Nephron progenitor cell (in vitro differentiated cells): Measurements from ENCODE around the gene STIM2.
A peak's percentile ranks its signal among the peaks of the same experiment; 100 is the strongest.
"Not testable (repeated sequence)": the region's sequence is repeated elsewhere in the genome, so short reads cannot be mapped to it uniquely, and the experiment has no call there.

ENCODE experiments used
- DNase-seq: peaks from one replicate; pipeline ENCODE4 v3.0.0; 2021
- H3K27ac Mint-ChIP-seq: 2 replicates; pipeline ENCODE4 v1.8.0; 2021; ENCODE audit warnings: mild to moderate bottlenecking, moderate library complexity, mixed read lengths
- H3K27me3 Mint-ChIP-seq: 2 replicates; pipeline ENCODE4 v1.8.0; 2021; ENCODE audit warnings: mild to moderate bottlenecking, low read depth, mixed read lengths; ENCODE audit not compliant: poor library complexity
- H3K36me3 Mint-ChIP-seq: 2 replicates; pipeline ENCODE4 v1.8.0; 2021; ENCODE audit warnings: low read depth, mixed read lengths
- H3K4me1 Mint-ChIP-seq: 2 replicates; pipeline ENCODE4 v1.8.0; 2021; ENCODE audit warnings: mixed read lengths
- H3K4me3 Mint-ChIP-seq: 2 replicates; pipeline ENCODE4 v1.8.0; 2021; ENCODE audit warnings: mild to moderate bottlenecking, moderate library complexity, mixed read lengths
- H3K9me3 Mint-ChIP-seq: 2 replicates; pipeline ENCODE4 v1.8.0; 2021; ENCODE audit warnings: mild to moderate bottlenecking, moderate library complexity, mixed read lengths
- TF ChIP-seq, protein P1 (sequence below): fragments of 200-600 bp; sonication (generic); IDR thresholded peaks from 2 replicates; pipeline ENCODE4 v1.5.0; 2021; ENCODE audit warnings: antibody characterized with exemption

STIM2 gene

DNA sequence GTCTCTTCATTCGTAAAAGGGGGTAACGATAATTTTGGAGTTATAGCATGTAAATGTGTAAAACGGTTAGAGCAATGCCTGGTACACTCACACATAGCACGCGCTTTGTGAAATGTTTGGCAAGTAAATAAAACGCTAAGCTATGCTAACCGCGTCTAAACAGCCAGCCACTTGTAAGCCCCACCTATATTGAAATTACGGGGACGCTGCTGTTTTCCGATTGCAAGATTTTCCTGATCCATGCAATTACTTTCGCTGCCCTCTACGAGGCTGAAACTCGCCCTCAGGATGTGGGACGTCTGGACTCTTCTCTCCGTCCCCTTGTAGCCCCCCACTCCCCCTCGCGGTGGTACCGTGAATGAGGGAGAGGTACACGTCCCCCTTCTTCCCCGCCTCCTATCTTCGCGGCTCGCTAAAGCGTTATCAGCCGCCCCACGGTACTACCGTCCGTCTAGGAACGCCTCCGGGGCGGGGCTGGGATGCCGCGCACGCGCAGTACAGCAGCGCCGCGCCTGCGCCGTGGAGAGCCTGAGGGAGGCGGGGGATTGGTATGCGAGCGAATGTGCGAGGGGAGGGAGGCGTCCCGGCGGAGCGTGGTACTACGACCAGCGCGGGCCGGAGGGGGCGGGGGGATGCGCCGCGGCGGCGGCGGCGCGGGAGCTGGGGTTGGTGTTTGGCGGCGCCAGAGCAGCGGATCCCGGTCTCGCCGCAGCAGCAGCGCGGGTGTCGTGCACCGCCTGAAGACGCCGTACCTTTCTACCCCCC, at the start of gene STIM2:
Gene STIM2 (plus strand): TSS at position 685 of the 765 bp plus-strand sequence.
- Mint-ChIP-seq H3K36me3 (no peaks in the 10 kb centered on the region), H3K27ac (peak within 1 kb of the TSS; percentile 98), H3K4me1 (peaks cover 65% of the 10 kb centered on the region), H3K4me3 (peak within 1 kb of the TSS; percentile 92), H3K9me3 (no peaks in the 10 kb centered on the region), H3K27me3 (no peaks in the 10 kb centered on the region)
- TF ChIP-seq, protein P1, sequence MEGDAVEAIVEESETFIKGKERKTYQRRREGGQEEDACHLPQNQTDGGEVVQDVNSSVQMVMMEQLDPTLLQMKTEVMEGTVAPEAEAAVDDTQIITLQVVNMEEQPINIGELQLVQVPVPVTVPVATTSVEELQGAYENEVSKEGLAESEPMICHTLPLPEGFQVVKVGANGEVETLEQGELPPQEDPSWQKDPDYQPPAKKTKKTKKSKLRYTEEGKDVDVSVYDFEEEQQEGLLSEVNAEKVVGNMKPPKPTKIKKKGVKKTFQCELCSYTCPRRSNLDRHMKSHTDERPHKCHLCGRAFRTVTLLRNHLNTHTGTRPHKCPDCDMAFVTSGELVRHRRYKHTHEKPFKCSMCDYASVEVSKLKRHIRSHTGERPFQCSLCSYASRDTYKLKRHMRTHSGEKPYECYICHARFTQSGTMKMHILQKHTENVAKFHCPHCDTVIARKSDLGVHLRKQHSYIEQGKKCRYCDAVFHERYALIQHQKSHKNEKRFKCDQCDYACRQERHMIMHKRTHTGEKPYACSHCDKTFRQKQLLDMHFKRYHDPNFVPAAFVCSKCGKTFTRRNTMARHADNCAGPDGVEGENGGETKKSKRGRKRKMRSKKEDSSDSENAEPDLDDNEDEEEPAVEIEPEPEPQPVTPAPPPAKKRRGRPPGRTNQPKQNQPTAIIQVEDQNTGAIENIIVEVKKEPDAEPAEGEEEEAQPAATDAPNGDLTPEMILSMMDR, result peak; percentile 51
- DNase-seq, result peak; percentile 99

DNA sequence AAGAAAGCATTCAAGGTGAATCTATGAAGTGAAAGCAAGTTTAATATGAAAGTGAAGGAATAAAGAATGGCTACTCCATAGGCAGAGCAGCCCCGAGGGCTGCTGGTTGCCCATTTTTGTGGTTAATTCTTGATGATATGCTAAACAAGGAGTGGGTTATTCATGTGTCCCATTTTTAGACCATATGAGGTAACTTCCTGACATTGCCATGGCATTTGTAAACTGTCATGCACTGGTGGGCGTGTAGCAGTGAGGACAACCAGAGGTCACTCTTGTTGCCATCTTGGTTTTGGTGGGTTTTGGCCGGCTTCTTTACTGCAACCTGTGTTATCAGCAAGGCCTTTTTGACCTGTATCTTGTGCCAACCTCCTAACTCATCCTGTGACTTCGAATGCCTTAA, 49.1 kb upstream of the STIM2 start:
- H3K9me3 Mint-ChIP-seq, DNase-seq, H3K4me3 Mint-ChIP-seq, H3K36me3 Mint-ChIP-seq, H3K27ac Mint-ChIP-seq: not testable (repeated sequence)
- Mint-ChIP-seq H3K27me3 (peaks cover 11% of the 10 kb centered on the region), H3K4me1 (peaks cover 19% of the 10 kb centered on the region)

DNA sequence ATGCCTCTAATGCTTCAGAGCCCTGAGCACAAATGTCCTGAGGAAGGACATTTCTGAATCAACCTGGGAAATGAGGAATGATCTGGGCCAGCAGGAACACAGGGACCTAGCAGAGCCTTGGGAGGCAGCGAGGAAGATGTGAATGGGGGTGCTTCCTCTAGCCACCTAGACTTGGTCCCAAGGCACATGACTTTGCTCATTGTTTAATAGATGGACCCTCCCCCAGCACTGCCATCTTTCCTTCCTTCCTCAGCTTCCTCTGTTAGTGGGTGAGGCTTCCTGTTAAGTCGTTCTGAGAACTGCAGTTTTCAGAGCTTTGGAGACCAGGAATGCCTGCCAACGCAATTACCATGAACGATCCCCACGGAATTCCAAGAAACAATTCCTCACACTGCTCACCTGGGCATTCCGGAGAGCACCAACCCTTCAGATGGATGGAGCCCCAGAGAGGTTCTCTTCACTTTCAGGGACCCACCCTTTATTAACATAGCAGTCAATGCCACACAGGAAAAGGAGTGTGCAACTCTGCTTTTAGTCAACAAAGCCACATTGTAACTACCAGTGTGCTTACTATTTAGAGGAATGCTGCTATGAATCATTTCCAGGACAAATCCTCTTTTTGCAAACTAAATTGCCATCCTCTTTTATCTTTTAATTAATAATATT, 48.5 kb upstream of the STIM2 start:
- Mint-ChIP-seq H3K36me3 (no peaks in the 10 kb centered on the region), H3K27ac (no peak overlapping the region), H3K4me1 (peaks cover 13% of the 10 kb centered on the region), H3K4me3 (no peak overlapping the region), H3K27me3 (peaks cover 11% of the 10 kb centered on the region), H3K9me3 (no peaks in the 10 kb centered on the region)
- no peak for DNase-seq
- TF ChIP-seq, protein P1, result no peak

DNA sequence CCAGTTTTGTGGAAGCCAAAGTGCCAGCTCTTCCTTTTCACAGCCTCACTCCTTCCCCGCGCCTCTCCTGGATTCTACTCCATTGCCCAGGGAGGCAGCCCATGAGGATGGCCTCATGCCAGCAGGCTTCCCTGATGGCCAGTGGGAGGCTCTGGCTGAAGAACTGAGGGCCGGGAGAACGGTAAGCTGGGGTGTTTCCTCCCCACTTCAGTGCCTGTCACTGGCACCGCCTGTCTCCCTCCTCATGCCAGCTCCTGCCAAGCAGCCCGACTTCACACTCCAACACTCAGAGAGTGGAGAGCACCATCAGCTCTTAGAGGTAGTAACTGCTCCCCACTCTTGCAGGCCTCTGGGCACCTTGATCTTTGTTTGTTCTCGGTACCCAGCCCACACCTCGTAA, 46.9 kb upstream of the STIM2 start:
- Mint-ChIP-seq H3K27ac (no peak overlapping the region), H3K36me3 (no peaks in the 10 kb centered on the region), H3K4me3 (no peak overlapping the region), H3K9me3 (no peaks in the 10 kb centered on the region), H3K27me3 (peaks cover 2% of the 10 kb centered on the region), H3K4me1 (peaks cover 13% of the 10 kb centered on the region)
- no peak for DNase-seq
- TF ChIP-seq, protein P1, result no peak

DNA sequence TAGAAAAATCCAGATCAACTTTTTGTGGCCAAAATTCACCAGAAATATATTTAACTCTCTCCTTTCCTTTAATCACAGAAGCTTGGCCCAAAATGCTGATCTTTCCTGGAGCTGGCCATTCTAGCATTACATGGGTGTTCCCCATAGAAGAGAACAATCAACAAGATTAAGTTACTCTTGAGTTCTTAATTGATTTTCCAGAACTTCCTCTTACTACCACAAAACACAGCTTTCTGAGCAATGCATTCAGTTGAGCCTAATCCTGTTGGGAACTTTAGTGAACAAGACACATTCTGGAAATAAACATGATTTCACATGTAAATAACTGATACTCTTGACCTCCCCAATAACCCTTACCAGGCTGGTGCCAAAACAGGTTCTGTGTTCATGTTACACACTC, 45.4 kb upstream of the STIM2 start:
- TF ChIP-seq, protein P1, result no peak
- Mint-ChIP-seq H3K4me1 (peaks cover 13% of the 10 kb centered on the region), H3K27ac (no peak overlapping the region), H3K4me3 (no peak overlapping the region), H3K9me3 (no peaks in the 10 kb centered on the region), H3K36me3 (no peaks in the 10 kb centered on the region), H3K27me3 (no peaks in the 10 kb centered on the region)
- DNase-seq, result no peak

DNA sequence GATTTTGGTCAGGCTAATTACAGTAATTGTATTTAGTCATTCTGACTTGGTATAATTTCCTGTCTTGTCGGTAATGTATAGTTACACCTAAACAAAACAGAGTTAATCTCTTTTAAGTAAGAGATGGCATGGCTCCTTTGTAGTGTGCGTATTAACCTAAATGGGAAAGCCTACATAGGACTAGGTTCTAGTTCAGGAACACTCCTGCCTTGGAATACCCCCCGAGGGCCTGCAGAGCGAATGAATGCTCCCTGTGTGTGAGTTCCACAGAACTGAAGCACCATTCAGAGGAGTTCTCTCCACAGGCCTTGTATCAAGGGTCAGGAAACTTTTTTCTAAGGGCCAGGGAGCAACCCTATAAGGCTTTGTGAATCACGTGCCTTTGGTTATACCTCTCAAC, 44.9 kb upstream of the STIM2 start:
- Mint-ChIP-seq H3K4me3 (no peak overlapping the region), H3K9me3 (no peaks in the 10 kb centered on the region), H3K27me3 (no peaks in the 10 kb centered on the region), H3K4me1 (peaks cover 13% of the 10 kb centered on the region), H3K27ac (no peak overlapping the region), H3K36me3 (no peaks in the 10 kb centered on the region)
- no peak for DNase-seq
- TF ChIP-seq, protein P1, result no peak
